Measurements from ENCODE around the gene TINCR.

TINCR gene

GRCh38 chr19:5579697-5580096, 11.9 kb upstream of the TINCR start:
- no peak overlapping the region for H2AFZ ChIP-seq
- H3K4me2 ChIP-seq (ENCODE audit: low read length): no peak overlapping the region
- peaks cover 3% of the 10 kb centered on the region for H3K4me1 ChIP-seq
- no peaks in the 10 kb centered on the region for H3K9me3 ChIP-seq (ENCODE audit: control insufficient read depth, low read length)
- no peaks in the 10 kb centered on the region for H3K36me3 ChIP-seq (ENCODE audit: control insufficient read depth, insufficient read depth, low read length)
- no peak overlapping the region for H3K9ac ChIP-seq
- no peak for TF ChIP-seq CTCF (IDR thresholded peaks at IDR 0.05)
- no peaks in the 10 kb centered on the region for H3K79me2 ChIP-seq
- H3K27ac ChIP-seq: no peak overlapping the region
- no peaks in the 10 kb centered on the region for H3K27me3 ChIP-seq (ENCODE audit: control insufficient read depth, insufficient read depth, low read length)
- H3K4me3 ChIP-seq (ENCODE audit: low read depth, low read length): no peak overlapping the region

- H3K9ac ChIP-seq: no peak overlapping the region
- H3K27ac ChIP-seq: no peak overlapping the region
- no peak overlapping the region for H3K4me3 ChIP-seq (ENCODE audit: low read depth, low read length)
These were observed 11.5 kb upstream of the TINCR start for GRCh38 chr19:5579286-5579685.

GRCh38 chr19:5578097-5578846, 10.5 kb upstream of the TINCR start:
- Histone ChIP-seq H3K9me3 (ENCODE audit: control insufficient read depth, low read length) (no peaks in the 10 kb centered on the region), H3K79me2 (no peaks in the 10 kb centered on the region), H3K27ac (no peak overlapping the region), H3K4me2 (ENCODE audit: low read length) (no peak overlapping the region), H2AFZ (peak overlapping the region; percentile 75), H3K4me3 (ENCODE audit: low read depth, low read length) (no peak overlapping the region), H3K4me1 (peaks cover 3% of the 10 kb centered on the region), H3K9ac (no peak overlapping the region), H3K27me3 (ENCODE audit: control insufficient read depth, insufficient read depth, low read length) (no peaks in the 10 kb centered on the region), H3K36me3 (ENCODE audit: control insufficient read depth, insufficient read depth, low read length) (no peaks in the 10 kb centered on the region)
- TF ChIP-seq CTCF (IDR thresholded peaks at IDR 0.05): peak; percentile 98

More at GRCh38 chr19:5579286-5579685, 11.5 kb upstream of the TINCR start:
- H3K27me3 ChIP-seq (ENCODE audit: control insufficient read depth, insufficient read depth, low read length): no peaks in the 10 kb centered on the region
- H3K9me3 ChIP-seq (ENCODE audit: control insufficient read depth, low read length): no peaks in the 10 kb centered on the region
- no peaks in the 10 kb centered on the region for H3K79me2 ChIP-seq
- no peaks in the 10 kb centered on the region for H3K36me3 ChIP-seq (ENCODE audit: control insufficient read depth, insufficient read depth, low read length)
- no peak for TF ChIP-seq CTCF (IDR thresholded peaks at IDR 0.05)
- peaks cover 3% of the 10 kb centered on the region for H3K4me1 ChIP-seq
- H2AFZ ChIP-seq: no peak overlapping the region
- H3K4me2 ChIP-seq (ENCODE audit: low read length): no peak overlapping the region

GRCh38 chr19:5575590-5575989, 7.8 kb upstream of the TINCR start:
- H3K4me2 ChIP-seq (ENCODE audit: low read length): no peak overlapping the region
- H3K79me2 ChIP-seq: no peaks in the 10 kb centered on the region
- no peak overlapping the region for H3K9ac ChIP-seq
- H3K4me3 ChIP-seq (ENCODE audit: low read depth, low read length): no peak overlapping the region
- peaks cover 3% of the 10 kb centered on the region for H3K4me1 ChIP-seq
- no peaks in the 10 kb centered on the region for H3K9me3 ChIP-seq (ENCODE audit: control insufficient read depth, low read length)
- no peak for TF ChIP-seq CTCF (IDR thresholded peaks at IDR 0.05)
- no peaks in the 10 kb centered on the region for H3K36me3 ChIP-seq (ENCODE audit: control insufficient read depth, insufficient read depth, low read length)
- H3K27ac ChIP-seq: no peak overlapping the region
- no peaks in the 10 kb centered on the region for H3K27me3 ChIP-seq (ENCODE audit: control insufficient read depth, insufficient read depth, low read length)
- H2AFZ ChIP-seq: no peak overlapping the region

Measured in parathyroid adenoma (tissue), 2 donors.